Measurements from ENCODE around the gene PFDN6. TPM values are rescaled to one million over a fixed set of nuclear protein-coding genes. Genes with fewer than 3 reads are reported as not detected.

PFDN6 gene
- total and polyA plus RNA-seq, 2 of the 13 experiments (the other 11 are each of a cell fraction or from before 2014, with no cell fraction given), result 75.5 to 87.0 TPM

- no peak; the same call in 1 of the 2 replicates for TF ChIP-seq CEBPG (CRISPR knock-in tag; IDR thresholded peaks at IDR 0.05)
- TF ChIP-seq ZMYM3 (CRISPR knock-in tag; IDR thresholded peaks at IDR 0.05), result no peak
- TF ChIP-seq SP2 (CRISPR knock-in tag; IDR thresholded peaks at IDR 0.05), result peak; percentile 74
- TF ChIP-seq, protein P1, sequence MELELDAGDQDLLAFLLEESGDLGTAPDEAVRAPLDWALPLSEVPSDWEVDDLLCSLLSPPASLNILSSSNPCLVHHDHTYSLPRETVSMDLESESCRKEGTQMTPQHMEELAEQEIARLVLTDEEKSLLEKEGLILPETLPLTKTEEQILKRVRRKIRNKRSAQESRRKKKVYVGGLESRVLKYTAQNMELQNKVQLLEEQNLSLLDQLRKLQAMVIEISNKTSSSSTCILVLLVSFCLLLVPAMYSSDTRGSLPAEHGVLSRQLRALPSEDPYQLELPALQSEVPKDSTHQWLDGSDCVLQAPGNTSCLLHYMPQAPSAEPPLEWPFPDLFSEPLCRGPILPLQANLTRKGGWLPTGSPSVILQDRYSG (CRISPR knock-in tag; IDR thresholded peaks at IDR 0.05), result no peak
- TF ChIP-seq TARDBP (CRISPR knock-in tag; IDR thresholded peaks at IDR 0.05), result no peak; the same call in 1 of the 2 replicates
- TF ChIP-seq, protein P2, sequence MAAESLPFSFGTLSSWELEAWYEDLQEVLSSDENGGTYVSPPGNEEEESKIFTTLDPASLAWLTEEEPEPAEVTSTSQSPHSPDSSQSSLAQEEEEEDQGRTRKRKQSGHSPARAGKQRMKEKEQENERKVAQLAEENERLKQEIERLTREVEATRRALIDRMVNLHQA (CRISPR knock-in tag; IDR thresholded peaks at IDR 0.05), result no peak
- TF ChIP-seq KMT2A (CRISPR knock-in tag; IDR thresholded peaks at IDR 0.05), result 0 out of 2 replicates have a peak, but pooled peaks have one; percentile 12
- TF ChIP-seq ZBTB2 (CRISPR knock-in tag; IDR thresholded peaks at IDR 0.05; ENCODE audit: low read depth), result no peak
- no peak for TF ChIP-seq ATAD3A (CRISPR knock-in tag; IDR thresholded peaks at IDR 0.05)
- TF ChIP-seq, protein P3, sequence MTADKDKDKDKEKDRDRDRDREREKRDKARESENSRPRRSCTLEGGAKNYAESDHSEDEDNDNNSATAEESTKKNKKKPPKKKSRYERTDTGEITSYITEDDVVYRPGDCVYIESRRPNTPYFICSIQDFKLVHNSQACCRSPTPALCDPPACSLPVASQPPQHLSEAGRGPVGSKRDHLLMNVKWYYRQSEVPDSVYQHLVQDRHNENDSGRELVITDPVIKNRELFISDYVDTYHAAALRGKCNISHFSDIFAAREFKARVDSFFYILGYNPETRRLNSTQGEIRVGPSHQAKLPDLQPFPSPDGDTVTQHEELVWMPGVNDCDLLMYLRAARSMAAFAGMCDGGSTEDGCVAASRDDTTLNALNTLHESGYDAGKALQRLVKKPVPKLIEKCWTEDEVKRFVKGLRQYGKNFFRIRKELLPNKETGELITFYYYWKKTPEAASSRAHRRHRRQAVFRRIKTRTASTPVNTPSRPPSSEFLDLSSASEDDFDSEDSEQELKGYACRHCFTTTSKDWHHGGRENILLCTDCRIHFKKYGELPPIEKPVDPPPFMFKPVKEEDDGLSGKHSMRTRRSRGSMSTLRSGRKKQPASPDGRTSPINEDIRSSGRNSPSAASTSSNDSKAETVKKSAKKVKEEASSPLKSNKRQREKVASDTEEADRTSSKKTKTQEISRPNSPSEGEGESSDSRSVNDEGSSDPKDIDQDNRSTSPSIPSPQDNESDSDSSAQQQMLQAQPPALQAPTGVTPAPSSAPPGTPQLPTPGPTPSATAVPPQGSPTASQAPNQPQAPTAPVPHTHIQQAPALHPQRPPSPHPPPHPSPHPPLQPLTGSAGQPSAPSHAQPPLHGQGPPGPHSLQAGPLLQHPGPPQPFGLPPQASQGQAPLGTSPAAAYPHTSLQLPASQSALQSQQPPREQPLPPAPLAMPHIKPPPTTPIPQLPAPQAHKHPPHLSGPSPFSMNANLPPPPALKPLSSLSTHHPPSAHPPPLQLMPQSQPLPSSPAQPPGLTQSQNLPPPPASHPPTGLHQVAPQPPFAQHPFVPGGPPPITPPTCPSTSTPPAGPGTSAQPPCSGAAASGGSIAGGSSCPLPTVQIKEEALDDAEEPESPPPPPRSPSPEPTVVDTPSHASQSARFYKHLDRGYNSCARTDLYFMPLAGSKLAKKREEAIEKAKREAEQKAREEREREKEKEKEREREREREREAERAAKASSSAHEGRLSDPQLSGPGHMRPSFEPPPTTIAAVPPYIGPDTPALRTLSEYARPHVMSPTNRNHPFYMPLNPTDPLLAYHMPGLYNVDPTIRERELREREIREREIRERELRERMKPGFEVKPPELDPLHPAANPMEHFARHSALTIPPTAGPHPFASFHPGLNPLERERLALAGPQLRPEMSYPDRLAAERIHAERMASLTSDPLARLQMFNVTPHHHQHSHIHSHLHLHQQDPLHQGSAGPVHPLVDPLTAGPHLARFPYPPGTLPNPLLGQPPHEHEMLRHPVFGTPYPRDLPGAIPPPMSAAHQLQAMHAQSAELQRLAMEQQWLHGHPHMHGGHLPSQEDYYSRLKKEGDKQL (CRISPR knock-in tag; IDR thresholded peaks at IDR 0.05; ENCODE audit: low read depth), result no peak
- no peak for TF ChIP-seq ZFP62 (CRISPR knock-in tag; IDR thresholded peaks at IDR 0.05)
- no peak for TF ChIP-seq HES4 (CRISPR knock-in tag; IDR thresholded peaks at IDR 0.05; ENCODE audit: borderline replicate concordance)
- TF ChIP-seq CHCHD3 (CRISPR knock-in tag; IDR thresholded peaks at IDR 0.05), result no peak
- peak; percentile 93 for TF ChIP-seq YEATS2 (CRISPR knock-in tag; IDR thresholded peaks at IDR 0.05; ENCODE audit: borderline replicate concordance)
- peak; percentile 84 for TF ChIP-seq POLR2AphosphoS5 (IDR thresholded peaks at IDR 0.05; ENCODE audit: low read depth, low read length)
- TF ChIP-seq, protein P4, sequence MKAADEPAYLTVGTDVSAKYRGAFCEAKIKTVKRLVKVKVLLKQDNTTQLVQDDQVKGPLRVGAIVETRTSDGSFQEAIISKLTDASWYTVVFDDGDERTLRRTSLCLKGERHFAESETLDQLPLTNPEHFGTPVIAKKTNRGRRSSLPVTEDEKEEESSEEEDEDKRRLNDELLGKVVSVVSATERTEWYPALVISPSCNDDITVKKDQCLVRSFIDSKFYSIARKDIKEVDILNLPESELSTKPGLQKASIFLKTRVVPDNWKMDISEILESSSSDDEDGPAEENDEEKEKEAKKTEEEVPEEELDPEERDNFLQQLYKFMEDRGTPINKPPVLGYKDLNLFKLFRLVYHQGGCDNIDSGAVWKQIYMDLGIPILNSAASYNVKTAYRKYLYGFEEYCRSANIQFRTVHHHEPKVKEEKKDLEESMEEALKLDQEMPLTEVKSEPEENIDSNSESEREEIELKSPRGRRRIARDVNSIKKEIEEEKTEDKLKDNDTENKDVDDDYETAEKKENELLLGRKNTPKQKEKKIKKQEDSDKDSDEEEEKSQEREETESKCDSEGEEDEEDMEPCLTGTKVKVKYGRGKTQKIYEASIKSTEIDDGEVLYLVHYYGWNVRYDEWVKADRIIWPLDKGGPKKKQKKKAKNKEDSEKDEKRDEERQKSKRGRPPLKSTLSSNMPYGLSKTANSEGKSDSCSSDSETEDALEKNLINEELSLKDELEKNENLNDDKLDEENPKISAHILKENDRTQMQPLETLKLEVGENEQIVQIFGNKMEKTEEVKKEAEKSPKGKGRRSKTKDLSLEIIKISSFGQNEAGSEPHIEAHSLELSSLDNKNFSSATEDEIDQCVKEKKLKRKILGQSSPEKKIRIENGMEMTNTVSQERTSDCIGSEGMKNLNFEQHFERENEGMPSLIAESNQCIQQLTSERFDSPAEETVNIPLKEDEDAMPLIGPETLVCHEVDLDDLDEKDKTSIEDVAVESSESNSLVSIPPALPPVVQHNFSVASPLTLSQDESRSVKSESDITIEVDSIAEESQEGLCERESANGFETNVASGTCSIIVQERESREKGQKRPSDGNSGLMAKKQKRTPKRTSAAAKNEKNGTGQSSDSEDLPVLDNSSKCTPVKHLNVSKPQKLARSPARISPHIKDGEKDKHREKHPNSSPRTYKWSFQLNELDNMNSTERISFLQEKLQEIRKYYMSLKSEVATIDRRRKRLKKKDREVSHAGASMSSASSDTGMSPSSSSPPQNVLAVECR (CRISPR knock-in tag; IDR thresholded peaks at IDR 0.05; ENCODE audit: borderline replicate concordance), result peak; percentile 96
- no peak; the same call in 1 of the 2 replicates for TF ChIP-seq ZBTB7B (CRISPR knock-in tag; IDR thresholded peaks at IDR 0.05)
Observed at GRCh38 chr6:33288921-33289783, at the start of gene PFDN6, which contains the start of gene WDR46 (continued).
